ENCODE measurements around the gene MICU2.

DNA sequence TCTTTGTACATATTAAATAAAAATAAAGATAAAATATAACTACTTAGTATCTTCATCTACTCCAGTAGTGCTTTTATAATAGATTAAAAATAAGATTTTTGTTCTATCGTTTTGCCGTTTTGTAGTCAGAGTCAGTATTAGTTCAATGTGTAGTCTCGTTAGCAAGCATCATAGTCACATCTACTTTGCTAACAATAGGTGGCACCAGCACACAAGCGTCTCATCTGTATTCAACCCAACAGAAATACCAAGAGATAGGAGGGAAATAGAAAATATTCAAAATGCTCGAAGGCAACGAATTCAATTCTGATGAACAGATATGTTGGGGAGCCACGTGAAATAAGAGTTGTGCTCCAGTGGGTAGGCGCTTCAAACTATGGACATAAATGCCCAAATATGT, 21.4 kb upstream of the MICU2 start:
- TF ChIP-seq CREB1 (CRISPR knock-in tag; IDR thresholded peaks at IDR 0.05; ENCODE audit: low read depth): no peak
- TF ChIP-seq CTCF (conservative IDR thresholded peaks at IDR 0.05; ENCODE audit: low read depth in 2 of 2): peak; percentile 49 to 69
- TF ChIP-seq, protein P1, sequence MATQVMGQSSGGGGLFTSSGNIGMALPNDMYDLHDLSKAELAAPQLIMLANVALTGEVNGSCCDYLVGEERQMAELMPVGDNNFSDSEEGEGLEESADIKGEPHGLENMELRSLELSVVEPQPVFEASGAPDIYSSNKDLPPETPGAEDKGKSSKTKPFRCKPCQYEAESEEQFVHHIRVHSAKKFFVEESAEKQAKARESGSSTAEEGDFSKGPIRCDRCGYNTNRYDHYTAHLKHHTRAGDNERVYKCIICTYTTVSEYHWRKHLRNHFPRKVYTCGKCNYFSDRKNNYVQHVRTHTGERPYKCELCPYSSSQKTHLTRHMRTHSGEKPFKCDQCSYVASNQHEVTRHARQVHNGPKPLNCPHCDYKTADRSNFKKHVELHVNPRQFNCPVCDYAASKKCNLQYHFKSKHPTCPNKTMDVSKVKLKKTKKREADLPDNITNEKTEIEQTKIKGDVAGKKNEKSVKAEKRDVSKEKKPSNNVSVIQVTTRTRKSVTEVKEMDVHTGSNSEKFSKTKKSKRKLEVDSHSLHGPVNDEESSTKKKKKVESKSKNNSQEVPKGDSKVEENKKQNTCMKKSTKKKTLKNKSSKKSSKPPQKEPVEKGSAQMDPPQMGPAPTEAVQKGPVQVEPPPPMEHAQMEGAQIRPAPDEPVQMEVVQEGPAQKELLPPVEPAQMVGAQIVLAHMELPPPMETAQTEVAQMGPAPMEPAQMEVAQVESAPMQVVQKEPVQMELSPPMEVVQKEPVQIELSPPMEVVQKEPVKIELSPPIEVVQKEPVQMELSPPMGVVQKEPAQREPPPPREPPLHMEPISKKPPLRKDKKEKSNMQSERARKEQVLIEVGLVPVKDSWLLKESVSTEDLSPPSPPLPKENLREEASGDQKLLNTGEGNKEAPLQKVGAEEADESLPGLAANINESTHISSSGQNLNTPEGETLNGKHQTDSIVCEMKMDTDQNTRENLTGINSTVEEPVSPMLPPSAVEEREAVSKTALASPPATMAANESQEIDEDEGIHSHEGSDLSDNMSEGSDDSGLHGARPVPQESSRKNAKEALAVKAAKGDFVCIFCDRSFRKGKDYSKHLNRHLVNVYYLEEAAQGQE (IDR thresholded peaks at IDR 0.05; ENCODE audit: unreplicated experiment): no peak
- TF ChIP-seq EZH2 (IDR thresholded peaks at IDR 0.05; ENCODE audit: low read depth, unreplicated experiment): no peak
- no peak for TF ChIP-seq POLR2AphosphoS5 (IDR thresholded peaks at IDR 0.05; ENCODE audit: low read depth)
- no peak for TF ChIP-seq EZH2phosphoT487 (IDR thresholded peaks at IDR 0.05; ENCODE audit: unreplicated experiment)
- no peak for TF ChIP-seq JUNB (IDR thresholded peaks at IDR 0.05; ENCODE audit: unreplicated experiment)
- TF ChIP-seq STAT1 (IDR thresholded peaks at IDR 0.05; ENCODE audit: unreplicated experiment): no peak
- TF ChIP-seq NANOG (IDR thresholded peaks at IDR 0.05; ENCODE audit: borderline replicate concordance): no peak
- TF ChIP-seq, protein P2, sequence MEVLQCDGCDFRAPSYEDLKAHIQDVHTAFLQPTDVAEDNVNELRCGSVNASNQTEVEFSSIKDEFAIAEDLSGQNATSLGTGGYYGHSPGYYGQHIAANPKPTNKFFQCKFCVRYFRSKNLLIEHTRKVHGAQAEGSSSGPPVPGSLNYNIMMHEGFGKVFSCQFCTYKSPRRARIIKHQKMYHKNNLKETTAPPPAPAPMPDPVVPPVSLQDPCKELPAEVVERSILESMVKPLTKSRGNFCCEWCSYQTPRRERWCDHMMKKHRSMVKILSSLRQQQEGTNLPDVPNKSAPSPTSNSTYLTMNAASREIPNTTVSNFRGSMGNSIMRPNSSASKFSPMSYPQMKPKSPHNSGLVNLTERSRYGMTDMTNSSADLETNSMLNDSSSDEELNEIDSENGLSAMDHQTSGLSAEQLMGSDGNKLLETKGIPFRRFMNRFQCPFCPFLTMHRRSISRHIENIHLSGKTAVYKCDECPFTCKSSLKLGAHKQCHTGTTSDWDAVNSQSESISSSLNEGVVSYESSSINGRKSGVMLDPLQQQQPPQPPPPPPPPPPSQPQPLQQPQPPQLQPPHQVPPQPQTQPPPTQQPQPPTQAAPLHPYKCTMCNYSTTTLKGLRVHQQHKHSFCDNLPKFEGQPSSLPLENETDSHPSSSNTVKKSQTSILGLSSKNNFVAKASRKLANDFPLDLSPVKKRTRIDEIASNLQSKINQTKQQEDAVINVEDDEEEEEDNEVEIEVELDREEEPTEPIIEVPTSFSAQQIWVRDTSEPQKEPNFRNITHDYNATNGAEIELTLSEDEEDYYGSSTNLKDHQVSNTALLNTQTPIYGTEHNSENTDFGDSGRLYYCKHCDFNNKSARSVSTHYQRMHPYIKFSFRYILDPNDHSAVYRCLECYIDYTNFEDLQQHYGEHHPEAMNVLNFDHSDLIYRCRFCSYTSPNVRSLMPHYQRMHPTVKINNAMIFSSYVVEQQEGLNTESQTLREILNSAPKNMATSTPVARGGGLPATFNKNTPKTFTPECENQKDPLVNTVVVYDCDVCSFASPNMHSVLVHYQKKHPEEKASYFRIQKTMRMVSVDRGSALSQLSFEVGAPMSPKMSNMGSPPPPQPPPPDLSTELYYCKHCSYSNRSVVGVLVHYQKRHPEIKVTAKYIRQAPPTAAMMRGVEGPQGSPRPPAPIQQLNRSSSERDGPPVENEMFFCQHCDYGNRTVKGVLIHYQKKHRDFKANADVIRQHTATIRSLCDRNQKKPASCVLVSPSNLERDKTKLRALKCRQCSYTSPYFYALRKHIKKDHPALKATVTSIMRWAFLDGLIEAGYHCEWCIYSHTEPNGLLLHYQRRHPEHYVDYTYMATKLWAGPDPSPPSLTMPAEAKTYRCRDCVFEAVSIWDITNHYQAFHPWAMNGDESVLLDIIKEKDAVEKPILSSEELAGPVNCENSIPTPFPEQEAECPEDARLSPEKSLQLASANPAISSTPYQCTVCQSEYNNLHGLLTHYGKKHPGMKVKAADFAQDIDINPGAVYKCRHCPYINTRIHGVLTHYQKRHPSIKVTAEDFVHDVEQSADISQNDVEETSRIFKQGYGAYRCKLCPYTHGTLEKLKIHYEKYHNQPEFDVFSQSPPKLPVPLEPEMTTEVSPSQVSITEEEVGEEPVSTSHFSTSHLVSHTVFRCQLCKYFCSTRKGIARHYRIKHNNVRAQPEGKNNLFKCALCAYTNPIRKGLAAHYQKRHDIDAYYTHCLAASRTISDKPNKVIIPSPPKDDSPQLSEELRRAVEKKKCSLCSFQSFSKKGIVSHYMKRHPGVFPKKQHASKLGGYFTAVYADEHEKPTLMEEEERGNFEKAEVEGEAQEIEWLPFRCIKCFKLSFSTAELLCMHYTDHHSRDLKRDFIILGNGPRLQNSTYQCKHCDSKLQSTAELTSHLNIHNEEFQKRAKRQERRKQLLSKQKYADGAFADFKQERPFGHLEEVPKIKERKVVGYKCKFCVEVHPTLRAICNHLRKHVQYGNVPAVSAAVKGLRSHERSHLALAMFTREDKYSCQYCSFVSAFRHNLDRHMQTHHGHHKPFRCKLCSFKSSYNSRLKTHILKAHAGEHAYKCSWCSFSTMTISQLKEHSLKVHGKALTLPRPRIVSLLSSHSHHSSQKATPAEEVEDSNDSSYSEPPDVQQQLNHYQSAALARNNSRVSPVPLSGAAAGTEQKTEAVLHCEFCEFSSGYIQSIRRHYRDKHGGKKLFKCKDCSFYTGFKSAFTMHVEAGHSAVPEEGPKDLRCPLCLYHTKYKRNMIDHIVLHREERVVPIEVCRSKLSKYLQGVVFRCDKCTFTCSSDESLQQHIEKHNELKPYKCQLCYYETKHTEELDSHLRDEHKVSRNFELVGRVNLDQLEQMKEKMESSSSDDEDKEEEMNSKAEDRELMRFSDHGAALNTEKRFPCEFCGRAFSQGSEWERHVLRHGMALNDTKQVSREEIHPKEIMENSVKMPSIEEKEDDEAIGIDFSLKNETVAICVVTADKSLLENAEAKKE (CRISPR knock-in tag; IDR thresholded peaks at IDR 0.05): no peak
- no peak for TF ChIP-seq ZNF114 (CRISPR knock-in tag; IDR thresholded peaks at IDR 0.05)
- TF ChIP-seq ETS1 (IDR thresholded peaks at IDR 0.05): no peak

All from GM23338 (cell line).